GM12892 (cell line): Measurements from ENCODE around the gene ZBTB12.

ENCODE experiments used
- POLR2A ChIP-seq: IDR thresholded peaks from 2 replicates; pipeline ENCODE4 v1.6.1; 2011; ENCODE audit warnings: low read depth, low read length, control low read depth
- POLR2AphosphoS5 ChIP-seq: IDR thresholded peaks from 2 replicates; pipeline ENCODE4 v1.6.1; 2011; ENCODE audit warnings: low read depth, low read length, control low read depth
- TAF1 ChIP-seq: IDR thresholded peaks from 2 replicates; pipeline ENCODE4 v1.6.1; 2011; ENCODE audit warnings: low read depth, mild to moderate bottlenecking, control low read depth, low read length, borderline replicate concordance

DNA sequence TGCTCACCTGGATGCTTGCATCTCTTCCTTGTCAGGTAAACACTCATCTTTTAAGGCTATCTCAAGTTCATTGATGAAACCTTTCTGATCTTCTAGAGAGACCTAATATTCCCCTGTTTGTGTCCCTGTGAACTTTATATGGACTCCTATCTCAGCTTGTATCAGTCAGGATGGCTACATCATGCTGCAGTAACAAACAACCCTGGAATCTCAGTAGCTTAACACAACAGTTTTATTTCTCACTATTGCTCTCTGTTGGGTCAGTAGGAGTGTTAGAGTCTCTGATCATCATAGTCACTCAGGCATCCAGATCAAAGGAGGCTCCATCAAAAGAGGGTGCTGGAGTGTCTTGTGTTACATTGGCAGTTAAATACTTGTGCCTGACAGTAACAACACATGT is 13.5 kb upstream of the ZBTB12 start:
- TF ChIP-seq POLR2A (no peak), POLR2AphosphoS5 (no peak), TAF1 (no peak)
